ENCODE data around the gene MST1. TPM values are rescaled to one million over a fixed set of nuclear protein-coding genes. Genes with fewer than 3 reads are reported as not detected.

Gene MST1
- total RNA-seq, 4 donors from 2014 or later, result 0.89 to 7.3 (median 4.4) TPM

DNA sequence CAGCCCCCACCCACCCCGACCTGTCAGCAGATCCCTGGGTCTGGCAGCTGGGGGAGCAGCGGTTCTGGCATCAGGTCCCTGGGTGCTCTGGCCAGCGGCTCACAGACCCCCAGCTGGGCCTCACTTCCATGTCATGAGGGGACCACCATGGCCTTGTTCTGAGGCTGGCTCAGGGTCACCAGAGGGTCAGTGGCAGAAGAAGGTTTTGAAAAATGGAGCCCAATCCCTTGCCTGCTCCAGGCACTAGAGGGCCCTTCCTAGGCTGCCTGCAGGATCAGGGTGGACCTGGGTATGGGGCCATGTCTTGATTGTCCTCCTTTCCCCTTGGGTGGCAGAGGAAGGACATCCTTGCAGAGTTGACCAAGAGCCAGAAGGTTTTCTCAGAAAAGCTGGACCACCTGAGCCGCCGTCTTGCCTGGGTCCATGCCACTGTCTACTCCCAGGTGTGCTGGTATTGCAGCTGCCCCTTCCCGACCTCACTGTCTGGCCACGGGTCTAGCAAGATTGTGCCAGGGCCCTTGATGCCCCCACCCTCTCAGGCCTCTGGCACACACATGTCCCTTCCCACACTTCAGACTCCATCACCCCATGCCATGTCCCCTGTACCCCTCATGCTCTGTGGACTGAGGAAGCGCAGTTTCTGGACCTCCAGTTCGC, 17.3 kb upstream of the MST1 start:
- TF ChIP-seq, protein P1, sequence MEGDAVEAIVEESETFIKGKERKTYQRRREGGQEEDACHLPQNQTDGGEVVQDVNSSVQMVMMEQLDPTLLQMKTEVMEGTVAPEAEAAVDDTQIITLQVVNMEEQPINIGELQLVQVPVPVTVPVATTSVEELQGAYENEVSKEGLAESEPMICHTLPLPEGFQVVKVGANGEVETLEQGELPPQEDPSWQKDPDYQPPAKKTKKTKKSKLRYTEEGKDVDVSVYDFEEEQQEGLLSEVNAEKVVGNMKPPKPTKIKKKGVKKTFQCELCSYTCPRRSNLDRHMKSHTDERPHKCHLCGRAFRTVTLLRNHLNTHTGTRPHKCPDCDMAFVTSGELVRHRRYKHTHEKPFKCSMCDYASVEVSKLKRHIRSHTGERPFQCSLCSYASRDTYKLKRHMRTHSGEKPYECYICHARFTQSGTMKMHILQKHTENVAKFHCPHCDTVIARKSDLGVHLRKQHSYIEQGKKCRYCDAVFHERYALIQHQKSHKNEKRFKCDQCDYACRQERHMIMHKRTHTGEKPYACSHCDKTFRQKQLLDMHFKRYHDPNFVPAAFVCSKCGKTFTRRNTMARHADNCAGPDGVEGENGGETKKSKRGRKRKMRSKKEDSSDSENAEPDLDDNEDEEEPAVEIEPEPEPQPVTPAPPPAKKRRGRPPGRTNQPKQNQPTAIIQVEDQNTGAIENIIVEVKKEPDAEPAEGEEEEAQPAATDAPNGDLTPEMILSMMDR (IDR thresholded peaks at IDR 0.05), result no peak
- TF ChIP-seq POLR2AphosphoS5 (IDR thresholded peaks at IDR 0.05) (no peak), POLR2A (IDR thresholded peaks at IDR 0.05) (no peak), EP300 (IDR thresholded peaks at IDR 0.05) (no peak)

DNA sequence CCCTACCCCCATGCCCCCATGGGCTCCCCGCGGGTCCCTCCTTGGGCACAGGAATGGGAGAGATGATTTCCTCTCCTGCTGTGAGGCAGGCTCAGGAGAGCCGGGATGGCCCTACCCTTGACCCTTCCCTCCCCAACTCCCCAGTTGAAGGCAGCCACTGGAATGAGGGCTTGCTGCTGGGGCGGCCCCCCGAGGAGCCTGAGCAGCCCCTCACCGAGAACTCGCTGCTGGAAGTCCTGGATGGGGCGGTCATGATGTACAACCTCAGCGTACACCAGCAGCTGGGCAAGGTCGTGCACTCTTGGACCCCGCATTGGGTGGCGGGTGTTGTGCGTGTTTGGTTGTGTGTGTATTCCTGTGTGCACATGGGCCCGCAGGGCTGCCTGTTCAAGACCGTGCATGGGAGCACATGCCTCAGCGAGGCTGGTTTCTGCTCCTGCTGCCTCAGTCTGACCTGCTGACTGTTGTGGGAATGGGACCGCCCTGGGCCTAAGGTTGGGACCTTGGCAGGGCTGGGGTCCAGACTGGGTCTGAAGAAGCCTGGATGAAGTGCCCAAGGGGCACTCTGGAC, 16.2 kb upstream of the MST1 start:
- Histone ChIP-seq H3K36me3 (peaks cover 0 to 81% of the 10 kb centered on the region in 2 donors), H3K27me3 (no peaks in the 10 kb centered on the region), H3K27ac (no peak overlapping the region), H3K4me3 (no peak overlapping the region), H3K4me1 (peaks cover 0 to 6% (median 0%) of the 10 kb centered on the region in 3 donors), H3K9me3 (no peaks in the 10 kb centered on the region)
- WGBS, 2 donors (ENCODE audit: low coverage in 1 of 2), result no CpG with 5 or more reads among the region's 17 CpGs
- ATAC-seq, result no peak
- no peak for TF ChIP-seq POLR2AphosphoS5 (IDR thresholded peaks at IDR 0.05)
- TF ChIP-seq EP300 (IDR thresholded peaks at IDR 0.05), result no peak
- TF ChIP-seq, protein P1 (IDR thresholded peaks at IDR 0.05), result no peak
- TF ChIP-seq POLR2A (IDR thresholded peaks at IDR 0.05), result no peak

More for the DNA sequence above, 17.3 kb upstream of the MST1 start:
- Histone ChIP-seq H3K4me1 (peaks cover 0 to 6% (median 0%) of the 10 kb centered on the region in 3 donors), H3K36me3 (peaks cover 0 to 81% of the 10 kb centered on the region in 2 donors), H3K27ac (no peak overlapping the region), H3K27me3 (no peaks in the 10 kb centered on the region), H3K9me3 (no peaks in the 10 kb centered on the region), H3K4me3 (no peak overlapping the region)
- ATAC-seq, result no peak
- 60 to 86% methylated on average over 1 to 3 of the region's 9 CpGs for WGBS, 2 donors (ENCODE audit: low coverage in 1 of 2)

DNA sequence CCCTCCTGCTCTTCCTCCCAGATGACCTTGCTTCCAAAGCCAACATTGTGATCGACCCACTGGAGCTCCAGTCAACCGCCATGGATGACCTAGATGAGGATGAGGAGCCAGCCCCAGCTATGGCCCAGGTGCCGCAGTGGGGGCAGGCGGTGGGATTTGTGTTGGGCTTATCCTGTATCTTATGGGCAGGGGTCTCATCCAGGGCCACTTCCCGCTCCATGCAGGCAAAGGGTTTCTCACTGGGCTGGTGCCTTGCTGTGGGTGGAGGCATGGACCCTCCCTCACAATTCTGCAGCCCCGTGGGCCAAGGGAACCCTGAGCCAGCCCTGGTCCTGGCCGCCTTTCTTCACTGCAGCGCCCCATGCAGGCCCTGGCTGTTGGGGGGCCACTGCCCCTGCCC, 15.4 kb upstream of the MST1 start:
- H3K36me3 ChIP-seq, result peaks cover 0 to 87% of the 10 kb centered on the region in 2 donors
- no peaks in the 10 kb centered on the region for H3K9me3 ChIP-seq
- H3K4me3 ChIP-seq, result no peak overlapping the region
- WGBS, 2 donors (ENCODE audit: low coverage in 1 of 2), result 100% methylated on average over 1 of the region's 8 CpGs; no CpG with 5 or more reads in 1 of the 2 donors
- no peak for ATAC-seq
- H3K27me3 ChIP-seq, result no peaks in the 10 kb centered on the region
- H3K4me1 ChIP-seq, result peaks cover 0 to 6% (median 0%) of the 10 kb centered on the region in 3 donors
- H3K27ac ChIP-seq, result no peak overlapping the region
- TF ChIP-seq, protein P1 (IDR thresholded peaks at IDR 0.05), result no peak
- no peak for TF ChIP-seq EP300 (IDR thresholded peaks at IDR 0.05)
- no peak for TF ChIP-seq POLR2AphosphoS5 (IDR thresholded peaks at IDR 0.05)
- no peak for TF ChIP-seq POLR2A (IDR thresholded peaks at IDR 0.05)

DNA sequence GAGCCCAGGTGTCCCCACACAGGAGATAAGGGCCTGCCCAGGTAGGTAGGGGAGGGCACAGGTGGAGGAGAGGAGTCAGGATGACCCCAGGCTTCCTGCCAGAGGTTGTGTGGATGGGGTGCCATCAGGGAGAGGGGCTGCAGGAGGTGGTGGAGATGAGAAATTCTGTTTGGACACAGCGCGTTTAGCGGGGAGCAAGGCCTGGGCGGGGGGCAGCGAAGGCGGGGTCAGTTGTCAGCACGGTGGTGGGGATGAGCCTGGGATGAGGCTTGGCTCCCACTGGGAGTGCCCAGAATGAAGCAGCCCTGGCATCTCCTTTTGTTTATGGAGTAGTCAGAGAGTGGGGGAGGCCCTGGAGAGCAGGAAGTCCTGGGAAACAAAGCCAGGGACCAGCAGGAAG, 14.7 kb upstream of the MST1 start:
- WGBS, 2 donors (ENCODE audit: low coverage in 1 of 2), result 82% methylated on average over 7 of the region's 7 CpGs; no CpG with 5 or more reads in 1 of the 2 donors
- no peak for TF ChIP-seq POLR2A (IDR thresholded peaks at IDR 0.05)
- TF ChIP-seq POLR2AphosphoS5 (IDR thresholded peaks at IDR 0.05), result no peak
- no peak for TF ChIP-seq EP300 (IDR thresholded peaks at IDR 0.05)
- TF ChIP-seq, protein P1 (IDR thresholded peaks at IDR 0.05), result no peak
- Histone ChIP-seq H3K4me3 (no peak overlapping the region), H3K27me3 (no peaks in the 10 kb centered on the region), H3K36me3 (peaks cover 0 to 94% of the 10 kb centered on the region in 2 donors), H3K27ac (no peak overlapping the region), H3K9me3 (no peaks in the 10 kb centered on the region), H3K4me1 (peaks cover 0 to 6% (median 0%) of the 10 kb centered on the region in 3 donors)
- no peak for ATAC-seq
